C4-2B (cell line): ENCODE results near the gene DRGX.

ENCODE experiments used
- ZFX ChIP-seq: fragments of 450-650 bp; IDR thresholded peaks from 2 replicates; pipeline ENCODE4 v1.6.1; 2017
- TF ChIP-seq, protein P1 (sequence below): fragments of 450-650 bp; conservative IDR thresholded peaks from 2 replicates; pipeline ENCODE4 v1.5.1; 2017; ENCODE audit warnings: mild to moderate bottlenecking

GRCh38 chr10:49334964-49335363 is 60.9 kb downstream of the DRGX start:
- TF ChIP-seq, protein P1, sequence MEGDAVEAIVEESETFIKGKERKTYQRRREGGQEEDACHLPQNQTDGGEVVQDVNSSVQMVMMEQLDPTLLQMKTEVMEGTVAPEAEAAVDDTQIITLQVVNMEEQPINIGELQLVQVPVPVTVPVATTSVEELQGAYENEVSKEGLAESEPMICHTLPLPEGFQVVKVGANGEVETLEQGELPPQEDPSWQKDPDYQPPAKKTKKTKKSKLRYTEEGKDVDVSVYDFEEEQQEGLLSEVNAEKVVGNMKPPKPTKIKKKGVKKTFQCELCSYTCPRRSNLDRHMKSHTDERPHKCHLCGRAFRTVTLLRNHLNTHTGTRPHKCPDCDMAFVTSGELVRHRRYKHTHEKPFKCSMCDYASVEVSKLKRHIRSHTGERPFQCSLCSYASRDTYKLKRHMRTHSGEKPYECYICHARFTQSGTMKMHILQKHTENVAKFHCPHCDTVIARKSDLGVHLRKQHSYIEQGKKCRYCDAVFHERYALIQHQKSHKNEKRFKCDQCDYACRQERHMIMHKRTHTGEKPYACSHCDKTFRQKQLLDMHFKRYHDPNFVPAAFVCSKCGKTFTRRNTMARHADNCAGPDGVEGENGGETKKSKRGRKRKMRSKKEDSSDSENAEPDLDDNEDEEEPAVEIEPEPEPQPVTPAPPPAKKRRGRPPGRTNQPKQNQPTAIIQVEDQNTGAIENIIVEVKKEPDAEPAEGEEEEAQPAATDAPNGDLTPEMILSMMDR, result no peak
- no peak for TF ChIP-seq ZFX
